HepG2 (cell line): ENCODE results near the gene GLTPD2. TPM values are rescaled to one million over a fixed set of nuclear protein-coding genes. Genes with fewer than 3 reads are reported as not detected.

Experiments used
- CENPT ChIP-seq: sonication (generic); formaldehyde crosslinking; IDR thresholded peaks from 2 replicates; pipeline ENCODE4 v1.8.0; 2022; ENCODE audit warnings: low read depth, mild to moderate bottlenecking, moderate library complexity, missing genetic modification reagents
- CHD4 ChIP-seq: fragments of 200-600 bp; sonication (generic); IDR thresholded peaks from 2 replicates; pipeline ENCODE4 v1.7.0; 2017; ENCODE audit warnings: mild to moderate bottlenecking, low read length, borderline replicate concordance
- ESRRA ChIP-seq: sonication (generic); formaldehyde crosslinking; IDR thresholded peaks from 2 replicates; pipeline ENCODE4 v1.5.1; 2020; ENCODE audit warnings: mild to moderate bottlenecking, low read depth, missing genetic modification reagents
- FIP1L1 ChIP-seq: fragments of 200-400 bp; formaldehyde crosslinking; IDR thresholded peaks from 2 replicates; pipeline ENCODE4 v1.6.1; 2018; ENCODE audit warnings: low read depth, mild to moderate bottlenecking, low read length, moderate library complexity, borderline replicate concordance; ENCODE audit not compliant: insufficient read depth
- GABPB1 ChIP-seq: IDR thresholded peaks from 2 replicates; pipeline ENCODE4 v1.6.1; 2016; ENCODE audit warnings: mild to moderate bottlenecking, missing genetic modification reagents, moderate library complexity, missing compliant biosample characterization
- GATAD1 ChIP-seq: IDR thresholded peaks from 2 replicates; pipeline ENCODE4 v1.6.1; 2016; ENCODE audit warnings: missing genetic modification reagents, missing compliant biosample characterization
- HNRNPL ChIP-seq: fragments of 200-400 bp; formaldehyde crosslinking; IDR thresholded peaks from 2 replicates; pipeline ENCODE4 v1.6.1; 2017; ENCODE audit warnings: mild to moderate bottlenecking, low read depth, low read length
- KAT8 ChIP-seq: IDR thresholded peaks from 2 replicates; pipeline ENCODE4 v1.6.1; 2016; ENCODE audit warnings: missing genetic modification reagents, missing compliant biosample characterization
- MED1 ChIP-seq: sonication (generic); formaldehyde crosslinking; IDR thresholded peaks from 2 replicates; pipeline ENCODE4 v1.4.0; 2020; ENCODE audit warnings: missing genetic modification reagents
- PPARG ChIP-seq: conservative IDR thresholded peaks from 2 replicates; pipeline ENCODE4 v1.6.1; 2016; ENCODE audit warnings: missing biosample characterization, missing genetic modification reagents
- SOX6 ChIP-seq, 2 experiments: fragments of 450-650 bp in 1 of 2; sonication (generic) in 1 of 2; formaldehyde crosslinking in 1 of 2; IDR thresholded peaks; 2 replicates each; pipeline versions ENCODE4 v1.4.0 to v1.6.1; 2017 to 2020; ENCODE audit warnings: antibody characterized with exemption in 1 of 2, mild to moderate bottlenecking in 1 of 2, missing genetic modification reagents in 1 of 2
- TEAD3 ChIP-seq: optimal IDR thresholded peaks from 2 replicates; pipeline ENCODE3; 2016; ENCODE audit warnings: borderline replicate concordance
- ZFP90 ChIP-seq: sonication (generic); formaldehyde crosslinking; IDR thresholded peaks from 2 replicates; pipeline ENCODE4 v1.8.0; 2022; ENCODE audit warnings: missing genetic modification reagents, mild to moderate bottlenecking, inconsistent platforms, borderline replicate concordance
- ZFX ChIP-seq: sonication (generic); formaldehyde crosslinking; IDR thresholded peaks from 2 replicates; pipeline ENCODE4 v1.4.0; 2020; ENCODE audit warnings: mild to moderate bottlenecking, low read depth, missing genetic modification reagents, moderate library complexity
- ZNF3 ChIP-seq: IDR thresholded peaks from 2 replicates; pipeline ENCODE4 v1.7.0; 2017; ENCODE audit warnings: inconsistent platforms
- ZNF468 ChIP-seq: sonication (generic); formaldehyde crosslinking; IDR thresholded peaks from 2 replicates; pipeline ENCODE4 v1.8.0; 2022; ENCODE audit warnings: mild to moderate bottlenecking, moderate library complexity, missing genetic modification reagents
- ZNF563 ChIP-seq: sonication (generic); formaldehyde crosslinking; IDR thresholded peaks from 2 replicates; pipeline ENCODE4 v1.8.0; 2022; ENCODE audit warnings: mild to moderate bottlenecking, moderate library complexity, missing genetic modification reagents
- ZNF775 ChIP-seq: sonication (generic); formaldehyde crosslinking; IDR thresholded peaks from 2 replicates; pipeline ENCODE4 v1.4.0; 2020; ENCODE audit warnings: missing genetic modification reagents, mild to moderate bottlenecking, moderate library complexity, borderline replicate concordance
- ZNF883 ChIP-seq: sonication (generic); formaldehyde crosslinking; IDR thresholded peaks from 2 replicates; pipeline ENCODE4 v1.5.1; 2020; ENCODE audit warnings: mild to moderate bottlenecking, missing genetic modification reagents; ENCODE audit errors: not compliant biosample characterization
- polyA plus RNA-seq, 8 experiments: library from polyadenylated mRNA; depleted of rRNA in 3 of 8; stranded (reverse) in 7 of 8; unstranded in 1 of 8; fragments of >200 nt; fragmentation: Illumina TruSeq in 4 of 8; extraction: Trizol in 4 of 8; gene quantifications; 2 replicates each; pipeline versions ENCODE4 v1.2.1 to v1.2.3, GENCODE V29; 2011 to 2016; ENCODE audit warnings: low read depth in 4 of 8, missing spikeins in 1 of 8, mixed read lengths in 1 of 8; ENCODE audit not compliant: insufficient read depth in 1 of 8
- total RNA-seq, 5 experiments: library from RNA; depleted of rRNA; stranded (reverse); fragments of >200 nt; fragmentation: Illumina TruSeq; extraction: Trizol; gene quantifications; 2 replicates each; pipeline ENCODE4 v1.2.3, GENCODE V29; 2016; ENCODE audit warnings: low read depth in 1 of 5
- TF ChIP-seq, protein P1 (sequence below): sonication (generic); formaldehyde crosslinking; conservative IDR thresholded peaks from 2 replicates; pipeline ENCODE4 v1.8.0; 2022; ENCODE audit warnings: mild to moderate bottlenecking, moderate library complexity, missing genetic modification reagents
- TF ChIP-seq, protein P2 (sequence below): sonication (generic); formaldehyde crosslinking; IDR thresholded peaks from 2 replicates; pipeline ENCODE4 v1.4.0; 2020; ENCODE audit warnings: missing genetic modification reagents, borderline replicate concordance
- TF ChIP-seq, protein P3 (sequence below): conservative IDR thresholded peaks from 2 replicates; pipeline ENCODE4 v1.6.1; 2018; ENCODE audit warnings: missing genetic modification reagents

Gene GLTPD2
- total and polyA plus RNA-seq, 2 of the 13 experiments (the other 11 are each of a cell fraction or from before 2014, with no cell fraction given): 7.5 to 12.9 TPM

DNA sequence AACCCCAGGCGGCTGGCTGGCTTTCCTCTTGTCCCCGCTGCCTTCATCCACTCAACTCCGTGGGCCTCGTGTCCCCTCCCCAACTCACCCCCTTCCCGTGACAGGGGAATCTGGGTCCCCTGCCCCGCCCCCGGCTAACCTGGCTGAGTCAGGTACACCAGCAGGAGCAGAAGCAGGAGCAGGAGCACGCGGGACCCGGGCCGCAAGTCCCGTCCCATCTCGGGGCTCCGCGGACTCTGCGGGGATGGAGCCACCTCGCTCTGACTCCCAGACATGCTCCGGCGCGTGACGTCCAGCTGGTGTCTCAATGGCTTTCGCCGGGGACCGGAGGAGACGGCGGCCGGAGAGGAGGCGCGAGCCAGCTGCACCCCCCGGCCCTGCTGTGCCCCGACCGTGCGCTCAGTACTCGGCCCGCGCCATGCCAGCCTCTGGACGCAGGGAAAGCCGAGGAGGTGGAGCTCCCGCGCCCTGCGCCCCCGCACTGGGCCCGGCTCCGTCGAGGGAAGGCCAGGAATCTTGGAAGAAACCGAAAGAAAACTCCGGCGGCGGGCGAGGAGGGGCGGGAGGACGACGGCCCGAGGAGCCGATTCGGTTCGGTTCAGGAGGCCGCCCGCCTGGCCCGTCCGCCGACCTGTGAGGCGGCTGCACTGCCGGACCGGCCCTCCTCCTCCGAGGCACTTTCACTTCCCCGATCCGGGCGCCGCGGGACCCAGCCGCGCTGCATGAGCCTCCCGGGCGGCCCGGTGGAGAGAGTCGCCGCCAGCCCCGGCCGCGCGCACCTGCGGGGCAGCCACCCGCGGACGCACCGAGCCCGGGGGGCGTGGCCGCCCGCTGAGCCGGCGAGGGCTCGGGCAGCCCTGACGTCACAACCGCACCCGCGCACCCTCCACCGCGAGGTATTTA, 49.4 kb upstream of the GLTPD2 start, which contains the start of the genes CXCL16 and ZMYND15 (continued):
- TF ChIP-seq, protein P1, sequence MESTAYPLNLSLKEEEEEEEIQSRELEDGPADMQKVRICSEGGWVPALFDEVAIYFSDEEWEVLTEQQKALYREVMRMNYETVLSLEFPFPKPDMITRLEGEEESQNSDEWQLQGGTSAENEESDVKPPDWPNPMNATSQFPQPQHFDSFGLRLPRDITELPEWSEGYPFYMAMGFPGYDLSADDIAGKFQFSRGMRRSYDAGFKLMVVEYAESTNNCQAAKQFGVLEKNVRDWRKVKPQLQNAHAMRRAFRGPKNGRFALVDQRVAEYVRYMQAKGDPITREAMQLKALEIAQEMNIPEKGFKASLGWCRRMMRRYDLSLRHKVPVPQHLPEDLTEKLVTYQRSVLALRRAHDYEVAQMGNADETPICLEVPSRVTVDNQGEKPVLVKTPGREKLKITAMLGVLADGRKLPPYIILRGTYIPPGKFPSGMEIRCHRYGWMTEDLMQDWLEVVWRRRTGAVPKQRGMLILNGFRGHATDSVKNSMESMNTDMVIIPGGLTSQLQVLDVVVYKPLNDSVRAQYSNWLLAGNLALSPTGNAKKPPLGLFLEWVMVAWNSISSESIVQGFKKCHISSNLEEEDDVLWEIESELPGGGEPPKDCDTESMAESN (CRISPR knock-in tag): no peak; the same call in 1 of the 2 replicates
- no peak for TF ChIP-seq ZNF883
- TF ChIP-seq CENPT (CRISPR knock-in tag): no peak
- TF ChIP-seq ZNF563: peak; percentile 82; the same call in 1 of the 2 replicates
- TF ChIP-seq TEAD3 (CRISPR knock-in tag): no peak
- no peak for TF ChIP-seq GATAD1 (CRISPR knock-in tag)
- TF ChIP-seq HNRNPL: 0 out of 2 replicates have a peak, but pooled peaks have one; percentile 40
- no peak for TF ChIP-seq FIP1L1
- peak; percentile 39 for TF ChIP-seq GABPB1 (CRISPR knock-in tag)
- 0 out of 2 replicates have a peak, but pooled peaks have one; percentile 12 for TF ChIP-seq MED1 (CRISPR knock-in tag)
- no peak for TF ChIP-seq CHD4
- TF ChIP-seq KAT8 (CRISPR knock-in tag): no peak; the same call in 1 of the 2 replicates
- TF ChIP-seq ZNF3: no peak
- TF ChIP-seq ZFX (CRISPR knock-in tag): peak; percentile 81
- 0 out of 2 replicates have a peak, but pooled peaks have one; percentile 46 for TF ChIP-seq ESRRA (CRISPR knock-in tag)
- TF ChIP-seq, protein P2, sequence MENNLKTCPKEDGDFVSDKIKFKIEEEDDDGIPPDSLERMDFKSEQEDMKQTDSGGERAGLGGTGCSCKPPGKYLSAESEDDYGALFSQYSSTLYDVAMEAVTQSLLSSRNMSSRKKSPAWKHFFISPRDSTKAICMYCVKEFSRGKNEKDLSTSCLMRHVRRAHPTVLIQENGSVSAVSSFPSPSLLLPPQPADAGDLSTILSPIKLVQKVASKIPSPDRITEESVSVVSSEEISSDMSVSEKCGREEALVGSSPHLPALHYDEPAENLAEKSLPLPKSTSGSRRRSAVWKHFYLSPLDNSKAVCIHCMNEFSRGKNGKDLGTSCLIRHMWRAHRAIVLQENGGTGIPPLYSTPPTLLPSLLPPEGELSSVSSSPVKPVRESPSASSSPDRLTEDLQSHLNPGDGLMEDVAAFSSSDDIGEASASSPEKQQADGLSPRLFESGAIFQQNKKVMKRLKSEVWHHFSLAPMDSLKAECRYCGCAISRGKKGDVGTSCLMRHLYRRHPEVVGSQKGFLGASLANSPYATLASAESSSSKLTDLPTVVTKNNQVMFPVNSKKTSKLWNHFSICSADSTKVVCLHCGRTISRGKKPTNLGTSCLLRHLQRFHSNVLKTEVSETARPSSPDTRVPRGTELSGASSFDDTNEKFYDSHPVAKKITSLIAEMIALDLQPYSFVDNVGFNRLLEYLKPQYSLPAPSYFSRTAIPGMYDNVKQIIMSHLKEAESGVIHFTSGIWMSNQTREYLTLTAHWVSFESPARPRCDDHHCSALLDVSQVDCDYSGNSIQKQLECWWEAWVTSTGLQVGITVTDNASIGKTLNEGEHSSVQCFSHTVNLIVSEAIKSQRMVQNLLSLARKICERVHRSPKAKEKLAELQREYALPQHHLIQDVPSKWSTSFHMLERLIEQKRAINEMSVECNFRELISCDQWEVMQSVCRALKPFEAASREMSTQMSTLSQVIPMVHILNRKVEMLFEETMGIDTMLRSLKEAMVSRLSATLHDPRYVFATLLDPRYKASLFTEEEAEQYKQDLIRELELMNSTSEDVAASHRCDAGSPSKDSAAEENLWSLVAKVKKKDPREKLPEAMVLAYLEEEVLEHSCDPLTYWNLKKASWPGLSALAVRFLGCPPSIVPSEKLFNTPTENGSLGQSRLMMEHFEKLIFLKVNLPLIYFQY (CRISPR knock-in tag): no peak
- no peak for TF ChIP-seq ZNF468 (CRISPR knock-in tag)
- TF ChIP-seq, protein P3, sequence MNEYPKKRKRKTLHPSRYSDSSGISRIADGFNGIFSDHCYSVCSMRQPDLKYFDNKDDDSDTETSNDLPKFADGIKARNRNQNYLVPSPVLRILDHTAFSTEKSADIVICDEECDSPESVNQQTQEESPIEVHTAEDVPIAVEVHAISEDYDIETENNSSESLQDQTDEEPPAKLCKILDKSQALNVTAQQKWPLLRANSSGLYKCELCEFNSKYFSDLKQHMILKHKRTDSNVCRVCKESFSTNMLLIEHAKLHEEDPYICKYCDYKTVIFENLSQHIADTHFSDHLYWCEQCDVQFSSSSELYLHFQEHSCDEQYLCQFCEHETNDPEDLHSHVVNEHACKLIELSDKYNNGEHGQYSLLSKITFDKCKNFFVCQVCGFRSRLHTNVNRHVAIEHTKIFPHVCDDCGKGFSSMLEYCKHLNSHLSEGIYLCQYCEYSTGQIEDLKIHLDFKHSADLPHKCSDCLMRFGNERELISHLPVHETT (CRISPR knock-in tag): peak; percentile 46; the same call in 1 of the 2 replicates
- peak; percentile 53; the same call in 1 of the 2 replicates for TF ChIP-seq ZNF775 (CRISPR knock-in tag)
- no peak for TF ChIP-seq PPARG (CRISPR knock-in tag)
- no peak for TF ChIP-seq SOX6 (IDR thresholded peaks at IDR 0.05)
- TF ChIP-seq SOX6 (CRISPR knock-in tag; IDR thresholded peaks at IDR 0.05): no peak; the same call in 1 of the 2 replicates
- no peak; the same call in 1 of the 2 replicates for TF ChIP-seq ZFP90 (CRISPR knock-in tag)
